ENCODE data around the gene CHAC2.
"Not testable (repeated sequence)": the region's sequence is repeated elsewhere in the genome, so short reads cannot be mapped to it uniquely, and the experiment has no call there.

The CHAC2 gene
- total RNA-seq: 1.3 to 5.5 (median 2.7) reads per million in 18 experiments

DNA sequence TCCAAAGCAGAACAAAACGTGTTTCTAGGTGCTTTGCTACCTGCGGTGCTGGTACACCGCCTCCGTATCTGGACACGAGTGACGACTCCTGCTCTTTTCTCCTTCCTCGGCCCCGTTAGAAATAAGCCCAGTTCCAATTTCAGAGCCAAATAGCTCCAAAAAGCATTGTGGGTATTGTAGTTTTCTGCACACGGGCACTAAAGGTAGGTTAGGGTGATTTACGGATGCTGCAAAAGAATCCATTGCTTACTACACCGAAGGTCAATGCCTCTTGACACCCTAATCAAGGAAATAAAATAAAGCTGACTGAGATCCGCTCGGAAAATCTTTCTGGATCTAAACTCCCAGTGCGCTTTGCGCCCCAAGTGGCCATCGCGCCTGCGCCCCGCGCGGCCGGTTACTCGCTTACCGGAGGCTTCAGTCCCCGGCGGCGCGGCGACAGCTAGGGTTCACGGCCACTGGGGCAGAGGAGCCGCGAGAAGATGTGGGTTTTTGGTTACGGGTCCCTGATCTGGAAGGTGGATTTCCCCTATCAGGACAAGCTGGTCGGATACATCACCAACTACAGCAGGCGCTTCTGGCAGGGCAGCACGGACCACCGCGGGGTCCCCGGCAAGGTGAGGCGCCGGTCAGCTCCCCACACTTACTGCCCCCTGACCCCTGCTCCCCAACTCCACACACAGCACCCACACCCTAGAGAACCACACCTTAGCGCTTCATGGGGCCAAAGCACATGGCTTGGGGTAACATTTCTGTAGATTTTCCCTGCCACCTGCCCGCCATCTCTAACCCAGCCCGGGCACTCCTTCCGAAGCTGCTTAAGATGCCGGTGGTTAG, at the start of gene CHAC2:
Gene CHAC2 (plus strand): TSS at position 400 of the 837 bp plus-strand sequence. CDS start 83 bp downstream, at position 483.
- DNase-seq: peak; percentile 81 to 88

DNA sequence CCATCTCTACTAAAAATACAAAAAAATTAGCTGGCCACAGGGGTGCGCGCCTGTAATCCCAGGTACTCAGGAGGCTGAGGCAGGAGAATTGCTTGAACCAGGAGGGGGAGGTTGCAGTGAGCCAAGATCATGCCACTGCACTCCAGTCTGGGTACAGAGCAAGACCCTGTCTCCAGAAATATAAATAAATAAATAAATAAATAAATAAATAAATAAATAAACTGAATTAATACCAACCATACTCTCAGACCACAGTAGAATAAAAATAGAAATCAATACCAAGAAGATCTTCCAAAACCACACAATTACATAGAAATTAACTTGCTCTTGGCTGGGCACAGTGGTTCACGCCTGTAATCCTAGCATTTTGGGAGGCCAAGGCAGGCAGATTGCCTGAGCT, 46.7 kb upstream of the CHAC2 start:
- not testable (repeated sequence) for DNase-seq

DNA sequence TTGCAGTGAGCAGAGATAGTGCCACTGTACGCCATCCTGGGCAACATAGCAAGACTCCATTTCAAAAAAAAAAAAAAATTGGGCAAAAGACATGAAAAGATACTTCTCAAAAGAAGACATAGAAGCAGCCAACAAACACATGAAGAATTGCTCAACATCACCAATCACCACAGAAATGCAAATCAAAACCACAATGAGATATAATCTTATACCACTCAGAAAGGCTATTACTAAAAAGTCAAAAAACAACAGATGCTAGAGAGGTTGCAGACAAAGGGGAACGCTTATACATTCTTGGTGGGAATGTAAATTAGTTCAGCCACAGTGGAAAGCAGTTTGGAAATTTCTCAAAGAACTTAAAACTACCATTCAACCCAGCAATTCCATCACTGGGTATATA, 43.1 kb upstream of the CHAC2 start:
- no peak for DNase-seq

DNA sequence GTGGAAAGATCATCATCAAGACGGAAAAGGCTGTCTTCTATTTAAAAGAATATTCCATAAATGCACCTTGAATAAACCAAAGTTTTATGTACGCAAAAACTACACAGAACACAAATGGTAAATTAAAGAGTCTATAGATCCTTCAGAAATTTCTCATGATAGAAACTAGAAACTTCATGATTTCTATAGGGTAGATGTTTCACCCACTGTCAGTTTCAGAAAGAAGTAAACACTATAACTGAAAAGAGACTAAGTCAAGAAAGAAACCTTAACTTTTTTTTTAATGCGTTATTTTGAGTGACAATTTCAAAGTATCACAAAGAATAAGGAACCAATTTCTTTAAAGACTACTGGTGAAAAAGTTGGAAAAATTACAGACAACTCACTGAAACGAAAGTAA, 41.9 kb upstream of the CHAC2 start:
- no peak for DNase-seq

DNA sequence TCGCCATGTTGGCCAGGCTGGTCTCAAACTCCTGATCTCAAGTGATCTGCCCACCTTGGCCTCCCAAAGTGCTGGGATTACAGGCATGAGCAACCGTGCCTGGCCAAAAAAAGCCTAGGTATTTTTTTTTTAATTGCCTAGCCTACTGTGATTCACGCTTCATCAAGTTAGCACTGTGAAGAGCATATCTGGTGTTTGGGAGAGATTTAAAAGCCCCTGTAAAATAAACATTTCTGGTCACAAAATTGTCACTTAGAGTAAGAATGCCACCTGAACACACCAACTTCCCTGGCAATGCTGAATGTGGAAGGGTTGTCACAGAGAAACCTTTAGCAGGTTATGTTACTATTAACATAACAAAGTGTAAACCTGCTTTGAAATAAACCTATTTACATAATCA, 39.7 kb upstream of the CHAC2 start:
- no peak for DNase-seq

DNA sequence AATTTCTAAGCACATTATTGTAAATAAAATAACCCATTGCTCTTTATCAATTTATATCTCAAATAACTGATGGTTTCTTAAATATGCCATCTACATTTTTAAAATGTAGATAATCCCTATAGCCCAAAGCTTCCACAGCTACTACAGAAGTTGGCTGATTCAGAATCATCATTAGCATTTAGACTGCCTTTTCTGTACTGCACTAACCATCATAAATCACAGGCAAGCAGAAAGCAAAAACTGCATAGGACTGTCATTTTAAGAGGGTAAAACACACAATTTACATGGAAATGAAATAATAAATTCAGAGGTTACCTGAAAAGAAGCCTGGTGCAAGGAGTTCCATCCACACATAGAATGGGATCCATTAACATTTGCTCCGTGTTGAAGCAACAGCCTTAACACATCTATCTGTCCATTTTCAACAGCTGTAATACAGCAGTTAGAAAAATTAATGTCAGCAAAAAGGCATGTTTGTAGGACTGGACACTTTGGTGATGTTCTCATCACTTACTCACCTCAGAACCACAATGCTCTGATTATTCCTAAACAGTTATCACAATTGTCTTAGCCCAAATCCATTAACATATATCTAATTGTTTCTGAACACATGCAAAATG, 38.4 kb upstream of the CHAC2 start:
- no peak for DNase-seq

DNA sequence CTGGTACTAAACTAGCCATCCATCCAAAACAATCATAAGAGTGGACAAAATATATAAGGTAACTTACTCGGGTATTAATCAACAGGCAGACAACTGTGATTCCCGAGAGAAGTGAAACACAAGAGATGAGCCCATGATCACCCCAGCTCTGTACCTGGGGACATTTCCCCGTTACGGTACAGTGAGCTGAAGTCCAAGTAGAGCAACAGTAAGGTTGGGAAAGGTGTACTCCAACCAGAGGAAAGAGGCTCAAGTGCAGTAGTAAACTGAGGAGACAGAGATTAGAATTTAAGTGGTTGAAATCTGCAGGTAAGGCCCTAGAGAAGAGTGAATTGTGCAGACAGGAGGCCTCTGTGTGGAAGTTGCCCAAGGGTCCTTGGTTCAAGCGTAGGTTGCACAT, 30.5 kb upstream of the CHAC2 start:
- DNase-seq: no peak

DNA sequence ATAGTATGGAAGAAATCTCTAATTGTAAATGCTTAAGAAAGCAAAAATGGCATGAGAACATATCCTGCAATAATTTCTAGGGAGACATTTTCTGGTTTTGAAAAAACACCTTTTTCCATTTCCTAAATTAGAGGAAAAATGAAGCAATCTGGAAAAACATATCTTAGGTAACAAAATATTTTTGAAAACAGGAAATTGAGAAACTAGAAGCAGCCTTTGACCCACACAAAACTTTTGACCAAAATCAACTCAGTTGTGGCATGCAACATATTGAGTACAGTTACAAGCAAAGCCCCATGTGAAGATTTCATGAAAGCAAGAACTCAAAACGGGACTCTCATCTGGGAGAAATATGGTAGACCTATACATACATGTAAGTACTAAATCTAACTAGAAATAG, 28.6 kb upstream of the CHAC2 start:
- peak; percentile 16 to 50 for DNase-seq

DNA sequence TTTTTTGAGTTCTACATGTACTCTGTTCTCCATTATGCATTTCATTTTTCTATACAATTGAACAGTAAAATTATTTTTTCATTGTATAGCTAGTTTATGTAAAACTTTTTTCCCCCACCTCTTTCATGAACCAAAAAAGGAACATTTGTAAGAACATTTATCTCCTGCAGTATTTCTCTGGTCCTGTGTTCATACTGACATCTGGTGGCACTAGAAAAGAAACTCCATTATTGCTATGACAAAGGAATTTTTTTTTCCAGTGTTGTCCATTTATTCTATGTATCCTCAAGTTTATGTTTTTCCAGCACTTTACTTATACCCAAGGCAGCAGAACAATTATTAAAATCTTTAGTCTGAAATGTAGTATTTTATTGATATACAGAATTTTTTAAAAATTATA, 27.4 kb upstream of the CHAC2 start:
- peak in 1 of 2 donors; percentile 26 for DNase-seq

DNA sequence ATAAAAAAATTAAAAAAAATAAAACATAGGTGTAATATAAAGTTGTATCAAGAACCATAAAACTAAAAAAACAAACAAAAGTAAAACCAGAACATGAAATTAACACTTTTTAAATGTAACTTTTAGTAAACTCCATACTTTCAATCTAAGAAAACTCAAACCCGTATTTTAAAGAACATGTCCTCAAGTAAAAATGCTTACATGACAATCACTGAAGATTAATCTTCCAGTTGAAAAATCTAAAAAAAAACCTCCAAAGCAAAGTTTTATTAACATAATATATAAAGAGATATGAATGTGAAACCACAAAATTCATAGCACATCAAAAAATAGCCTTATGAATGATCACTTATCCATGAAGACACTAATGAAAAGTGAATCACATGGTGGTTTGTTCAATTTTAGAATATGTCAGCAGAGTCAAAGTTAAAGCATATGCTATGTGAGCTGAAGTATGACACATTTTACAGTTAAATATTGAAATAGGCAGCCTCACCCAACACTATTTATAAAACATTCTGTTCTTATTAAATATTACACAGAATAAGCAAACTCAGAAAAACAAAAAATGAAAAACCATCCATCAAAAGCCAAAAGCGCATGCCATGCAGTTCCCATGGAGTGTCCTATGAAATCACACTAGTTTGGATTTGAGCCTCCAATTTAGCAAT, 23.1 kb upstream of the CHAC2 start:
- no peak for DNase-seq

DNA sequence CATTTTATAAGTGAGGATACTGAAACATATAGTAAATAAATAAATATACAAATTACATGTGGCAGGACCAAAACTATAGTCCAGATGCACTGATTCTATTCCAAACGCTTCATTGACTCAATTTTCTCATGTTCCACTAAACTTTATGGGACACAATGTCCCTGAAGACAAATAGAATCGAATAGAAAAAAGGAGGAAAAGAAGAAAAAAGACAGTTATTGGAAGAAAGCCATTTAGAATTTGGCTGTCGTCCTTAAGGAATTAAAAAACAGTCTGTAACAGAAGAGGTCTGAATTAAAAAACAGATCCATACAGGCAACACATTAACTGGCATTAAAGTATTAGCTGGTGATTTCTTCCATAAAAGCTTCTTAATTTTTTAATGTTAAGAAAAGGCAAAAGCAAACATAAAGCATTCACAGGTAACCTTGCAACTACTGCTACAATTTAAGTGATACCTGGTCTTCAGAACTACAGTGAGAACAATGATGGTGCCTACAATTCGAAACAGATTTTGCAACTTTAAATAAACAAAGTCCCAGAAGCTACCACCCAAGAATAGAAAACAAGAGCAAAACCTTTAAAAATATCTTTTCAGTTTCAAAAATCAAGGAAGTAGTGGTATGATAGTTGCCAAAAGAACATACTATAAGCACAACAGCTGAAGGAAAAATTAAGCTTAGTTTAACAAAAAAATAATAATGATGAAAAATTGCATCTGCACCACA, 17.4 kb upstream of the CHAC2 start:
- DNase-seq: no peak

DNA sequence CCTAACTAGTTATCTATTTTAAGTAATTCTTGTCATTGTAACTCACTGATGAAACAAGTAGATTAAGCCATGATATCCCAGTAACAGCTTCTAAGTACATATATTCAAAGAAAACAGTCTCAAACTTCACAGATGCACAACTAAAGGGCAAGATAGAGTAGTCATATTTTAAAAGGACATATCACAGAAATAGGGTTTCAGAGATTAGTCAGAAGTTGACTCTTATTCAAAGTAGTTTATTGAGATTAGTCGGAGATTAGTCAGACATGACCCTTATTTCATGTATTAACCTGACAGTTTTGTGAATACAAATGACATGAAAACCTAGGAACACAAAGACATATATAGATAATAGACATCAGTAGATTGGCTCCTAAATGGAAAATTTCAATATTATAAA, 15.9 kb upstream of the CHAC2 start:
- DNase-seq: no peak

DNA sequence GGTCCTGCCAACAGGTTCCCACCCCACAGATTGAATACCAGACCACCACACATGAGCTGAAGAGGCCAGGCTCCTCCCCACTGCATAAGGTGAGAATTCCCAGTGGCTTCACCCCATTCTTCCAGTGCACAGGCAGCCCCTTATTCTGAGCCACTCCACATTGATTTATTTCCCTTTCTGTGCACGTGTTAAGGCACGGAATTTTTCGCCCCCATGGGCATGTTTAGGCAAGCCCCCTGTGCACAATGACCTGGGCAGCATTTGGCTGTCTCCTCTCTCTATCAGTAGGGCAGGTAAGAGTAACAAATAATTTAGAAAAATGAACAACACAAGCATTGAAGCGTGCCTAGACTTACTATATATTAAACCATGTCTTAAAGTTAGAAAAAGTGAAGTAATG, 15.2 kb upstream of the CHAC2 start:
- DNase-seq: no peak

DNA sequence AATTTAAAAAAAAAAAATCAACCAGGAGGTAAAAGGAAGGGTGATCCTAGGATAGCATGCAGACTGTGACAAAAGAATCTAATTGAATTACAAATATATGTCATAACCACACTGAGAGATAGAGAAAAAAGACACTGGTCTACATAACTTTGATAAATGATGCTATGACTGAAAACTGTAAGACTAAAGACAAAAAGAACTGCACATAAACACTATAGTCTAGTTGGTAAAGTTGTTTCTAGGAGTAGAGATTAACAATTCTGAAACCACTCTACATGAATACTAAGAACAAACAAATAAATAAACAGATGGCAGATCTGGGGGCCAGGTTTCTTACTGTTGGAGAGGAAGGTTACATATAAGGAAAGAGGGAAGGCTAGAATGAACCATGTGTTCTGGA, 14.6 kb upstream of the CHAC2 start:
- DNase-seq: no peak

DNA sequence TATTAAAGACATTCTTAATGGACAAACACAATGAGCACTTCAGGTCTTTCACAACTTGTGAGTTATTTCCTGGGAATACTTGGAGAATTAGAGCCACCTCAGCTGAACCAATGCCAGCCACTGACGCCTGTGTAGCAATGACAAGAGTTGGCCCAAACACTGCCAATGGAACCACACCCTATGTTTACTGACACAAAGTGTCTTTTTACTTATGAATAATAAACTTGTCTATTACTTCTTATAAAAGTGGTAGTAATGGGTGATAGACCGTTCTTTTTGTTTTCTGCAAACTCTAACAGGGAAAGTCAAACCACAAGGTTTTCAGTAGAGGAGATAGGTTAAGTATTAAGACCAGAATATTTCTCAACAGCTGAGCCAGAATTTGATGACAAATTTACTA, 12.5 kb upstream of the CHAC2 start:
- no peak for DNase-seq

DNA sequence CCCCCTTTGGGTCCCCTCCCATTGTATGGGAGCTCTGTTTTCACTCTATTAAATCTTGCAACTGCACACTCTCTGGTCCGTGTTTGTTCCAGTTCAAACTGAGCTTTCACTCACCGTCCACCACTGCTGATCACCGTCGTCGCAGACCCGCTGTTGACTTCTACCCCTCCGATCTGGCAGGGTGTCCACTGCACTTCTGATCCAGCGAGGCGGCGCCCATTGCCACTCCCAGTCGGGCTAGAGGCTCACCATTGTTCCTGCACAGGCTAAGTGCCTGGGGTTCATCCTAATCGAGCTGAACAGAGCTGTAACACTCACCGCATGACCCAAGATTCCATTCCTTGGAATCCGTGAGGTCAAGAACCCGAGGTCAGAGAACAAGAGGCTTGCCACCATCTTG, 11.0 kb upstream of the CHAC2 start:
- DNase-seq: no peak

DNA sequence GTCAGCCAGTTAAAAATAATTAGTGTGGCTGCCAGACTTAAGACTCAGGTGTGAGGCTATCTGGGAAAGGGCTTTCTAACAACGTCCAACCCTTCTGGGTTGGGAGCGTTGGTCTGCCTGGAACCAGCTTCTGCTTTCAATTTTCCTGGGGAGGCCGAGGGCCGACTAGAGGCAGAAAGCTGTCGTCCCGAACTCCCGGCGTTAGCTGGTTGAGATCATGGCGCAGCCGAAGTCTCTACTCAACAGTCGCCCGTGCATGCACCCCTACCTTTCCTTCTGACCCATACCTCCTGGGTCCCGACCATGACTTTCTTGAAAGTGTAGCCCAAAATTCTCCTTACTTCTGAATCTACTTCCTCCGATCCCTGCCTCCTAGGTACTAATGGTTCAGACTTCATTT, 10.4 kb upstream of the CHAC2 start:
- DNase-seq: not testable (repeated sequence)

DNA sequence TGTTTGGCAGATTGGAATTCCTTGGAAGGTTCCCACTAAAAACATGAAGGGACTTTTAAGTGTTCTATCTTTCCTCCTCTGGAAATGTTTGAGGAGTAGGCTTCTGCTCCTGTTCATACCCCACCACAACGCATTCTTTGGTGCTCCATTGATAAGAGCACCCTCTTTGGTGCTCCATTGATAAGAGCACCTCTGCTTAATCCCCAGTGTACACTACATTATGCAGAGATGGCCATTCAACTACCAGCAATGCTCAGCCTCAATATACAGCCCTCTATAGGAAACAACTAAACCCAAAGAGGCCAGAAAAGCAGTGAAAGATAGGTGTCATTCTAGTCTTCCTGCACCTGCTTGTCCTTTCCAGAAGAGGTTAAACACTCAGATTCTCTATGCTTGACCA, 1.8 kb upstream of the CHAC2 start:
- DNase-seq: no peak

DNA sequence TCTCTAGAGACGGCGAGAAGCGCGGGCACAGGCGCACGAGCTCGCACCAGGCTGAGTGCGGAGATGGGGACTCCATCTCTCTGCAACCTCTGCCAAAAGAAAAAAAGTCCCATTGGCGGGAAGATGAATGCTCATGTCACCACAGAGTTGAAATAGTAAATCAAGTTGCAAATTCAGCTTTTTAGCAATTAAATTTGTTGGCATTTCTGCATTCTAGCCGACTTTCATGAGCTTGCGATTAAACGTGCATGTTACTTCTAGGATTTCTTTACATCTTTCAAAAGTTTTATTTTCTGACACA, 588 bp downstream of the CHAC2 start:
- peak in 1 of 2 donors; percentile 29 for DNase-seq

DNA sequence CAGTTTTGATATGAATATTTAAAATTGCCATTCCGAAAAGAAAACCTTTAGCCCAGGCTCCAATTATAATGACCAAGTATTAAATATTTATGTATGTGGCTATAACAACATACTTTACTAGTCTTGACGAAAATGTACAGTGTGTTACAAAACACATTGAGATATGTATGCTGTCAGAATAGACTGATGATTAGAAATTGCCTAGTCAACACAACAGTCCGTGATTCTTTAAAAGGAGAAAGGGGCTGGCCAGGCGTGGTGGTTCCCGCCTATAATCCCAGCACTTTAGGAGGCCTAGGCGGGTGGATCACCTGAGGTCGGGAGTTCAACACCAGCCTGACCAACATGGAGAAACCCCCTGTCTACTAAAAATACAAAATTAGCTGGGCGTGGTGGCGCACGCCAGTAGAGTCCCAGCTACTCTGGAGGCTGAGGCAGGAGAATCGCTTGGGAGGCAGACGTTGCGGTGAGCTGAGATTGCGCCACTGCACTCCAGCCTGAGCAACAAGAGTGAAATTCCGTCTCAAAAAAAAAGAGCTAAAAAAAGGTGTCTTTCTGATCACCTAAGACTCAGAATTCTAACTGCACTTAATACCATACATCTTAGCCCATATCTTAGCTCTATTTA, 1.8 kb downstream of the CHAC2 start:
- DNase-seq: no peak

DNA sequence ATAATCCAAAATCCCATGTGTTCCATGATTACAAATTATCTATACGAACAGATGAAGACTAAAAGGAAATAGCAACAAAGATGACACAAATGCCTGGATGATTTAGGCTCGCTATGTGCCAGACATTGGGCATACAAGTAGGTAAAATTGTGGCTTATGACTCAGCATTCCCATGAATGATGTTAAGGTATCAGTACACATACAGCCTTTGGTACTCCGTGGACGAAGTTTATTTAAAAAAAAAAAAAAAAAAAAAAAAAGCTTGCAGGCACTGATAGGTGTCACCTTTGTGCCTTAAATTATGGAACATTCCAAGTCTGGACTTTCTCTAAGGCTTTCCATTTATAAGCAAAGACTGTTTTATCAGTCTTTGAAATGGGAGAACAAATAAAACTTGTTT, 2.7 kb downstream of the CHAC2 start:
- no peak for DNase-seq

DNA sequence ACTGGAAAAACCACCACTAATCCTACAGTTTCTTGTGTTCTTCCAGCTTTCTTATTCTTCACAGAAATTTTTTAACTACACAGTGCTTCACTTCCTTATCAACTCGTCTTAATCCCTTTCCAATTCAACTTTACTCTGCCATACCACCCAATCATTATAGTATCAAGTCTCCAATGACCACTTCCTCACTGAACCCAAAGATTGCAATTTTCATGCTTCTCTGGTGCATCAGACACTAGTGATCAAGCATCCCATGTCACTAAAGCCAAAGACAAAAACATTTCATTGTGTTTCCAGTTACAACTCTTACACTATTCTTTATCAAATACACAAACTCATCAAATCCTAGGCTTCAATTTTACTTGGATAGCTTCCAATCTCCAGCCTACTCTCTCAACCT, 9.5 kb downstream of the CHAC2 start:
- peak; percentile 3 to 22 for DNase-seq

Data from inflammatory macrophage (primary cell).